CD4-positive, alpha-beta T cell (primary cell): ENCODE data around the gene TCF12. TPM values are rescaled to one million over a fixed set of nuclear protein-coding genes. Genes with fewer than 3 reads are reported as not detected.

Experiments used
- ATAC-seq: fragments of 200-7000 bp; cut with Tn5 transposase; one replicate; pipeline ENCODE4 v1.10.0; 2022; ENCODE audit warnings: mild to moderate bottlenecking; ENCODE audit not compliant: poor library complexity
- CTCF ChIA-PET: fragments of 350-600 bp; sonication (Branson Sonifier 250); formaldehyde crosslinking; loops from one replicate; lab custom pipeline; 2021; ENCODE audit warnings: antibody characterized with exemption, inconsistent platforms; lab: Charles Lee
- POLR2A ChIA-PET: fragments of 350-600 bp; sonication (Branson Sonifier 250); formaldehyde crosslinking; loops from one replicate; lab custom pipeline; 2021; ENCODE audit warnings: antibody characterized with exemption, inconsistent platforms; lab: Charles Lee
- DNase-seq, 14 experiments: peaks; one replicate each; pipeline ENCODE4 v3.0.0-alpha.2; 2013 to 2020; ENCODE audit warnings: mixed read lengths in 2 of 14
- H3K27ac ChIP-seq, 2 donors: one replicate each; pipeline versions ENCODE4 v1.5.1 to v1.7.0; 2013; ENCODE audit warnings: low read length in 2 of 2, low read depth in 1 of 2, mild to moderate bottlenecking in 1 of 2
- H3K27me3 ChIP-seq, 2 experiments: 1 replicate in 1 of 2; 2 replicates in 1 of 2; pipeline versions ENCODE4 v1.6.1 to v1.7.0; 2013; ENCODE audit warnings: low read length in 2 of 2, control low read depth in 1 of 2, mild to moderate bottlenecking in 1 of 2, moderate library complexity in 1 of 2; ENCODE audit not compliant: insufficient read depth in 2 of 2, control insufficient read depth in 1 of 2
- H3K36me3 ChIP-seq: one replicate; pipeline ENCODE4 v1.6.1; 2013; ENCODE audit warnings: low read length, control low read depth; ENCODE audit not compliant: insufficient read depth
- H3K4me1 ChIP-seq: one replicate; pipeline ENCODE4 v1.6.1; 2013; ENCODE audit warnings: low read length, control low read depth; ENCODE audit not compliant: insufficient read depth
- H3K4me3 ChIP-seq: one replicate; pipeline ENCODE4 v1.5.1; 2013; ENCODE audit warnings: mild to moderate bottlenecking, low read length, moderate library complexity
- H3K9me3 ChIP-seq, 2 experiments: 1 replicate in 1 of 2; 2 replicates in 1 of 2; pipeline versions ENCODE4 v1.6.1 to v1.7.0; 2013; ENCODE audit warnings: low read length in 2 of 2, mild to moderate bottlenecking in 2 of 2, control low read depth in 1 of 2, moderate library complexity in 1 of 2; ENCODE audit not compliant: control insufficient read depth in 1 of 2, insufficient read depth in 1 of 2
- H3K27ac Mint-ChIP-seq: one replicate; pipeline ENCODE4 v1.8.0; 2020; ENCODE audit warnings: mixed read lengths
- H3K27me3 Mint-ChIP-seq: one replicate; pipeline ENCODE4 v1.8.0; 2021; ENCODE audit warnings: mixed read lengths
- H3K36me3 Mint-ChIP-seq: one replicate; pipeline ENCODE4 v1.8.0; 2021; ENCODE audit warnings: low read depth, mixed read lengths
- H3K4me1 Mint-ChIP-seq: one replicate; pipeline ENCODE4 v1.8.0; 2021; ENCODE audit warnings: low read depth, mixed read lengths
- H3K4me3 Mint-ChIP-seq: one replicate; pipeline ENCODE4 v1.8.0; 2020; ENCODE audit warnings: mild to moderate bottlenecking, mixed read lengths
- H3K9me3 Mint-ChIP-seq: one replicate; pipeline ENCODE4 v1.8.0; 2020; ENCODE audit warnings: mixed read lengths
- CTCF ChIP-seq: fragments of 200-600 bp; IDR thresholded peaks from one replicate; pipeline ENCODE4 v1.8.0; 2022; ENCODE audit warnings: antibody characterized with exemption, mild to moderate bottlenecking
- intact Hi-C, 2 experiments: fragments of 100-400 bp; cut with DNase I in 1 of 2; cut with micrococcal nuclease in 1 of 2; formaldehyde crosslinking; loops; one replicate each; pipeline versions ENCODE4 v1.15.1 to v1.9.0; 2023 to 2025; cut with DNase I, micrococcal nuclease
- total RNA-seq, 174 experiments: library from RNA in 2 of 174; stranded (reverse) in 2 of 174; gene quantifications; one replicate each; pipeline ENCODE4 v1.2.3 and lab custom pipeline; 2021 to 2026

Gene TCF12
- total RNA-seq, 2 experiments from 2014 or later = 54.0 TPM

- Histone ChIP-seq H3K36me3 (peaks cover 7% of the 10 kb centered on the region), H3K27me3 (no peaks in the 10 kb centered on the region), H3K9me3 (no peaks in the 10 kb centered on the region), H3K4me1 (no peaks in the 10 kb centered on the region), H3K4me3 (no peak overlapping the region), H3K27ac (no peak overlapping the region)
- ChIA-PET POLR2A (interaction anchor here (1.4 kb wide), 1 partner anchor 11 kb away, joined by 3 read pairs; no protein-coding TSS in a partner anchor), CTCF (no interaction called here)
- DNase-seq (no peak), ATAC-seq (no peak)
- TF ChIP-seq CTCF = no peak
- Mint-ChIP-seq H3K9me3 (no peaks in the 10 kb centered on the region), H3K27me3 (no peaks in the 10 kb centered on the region), H3K27ac (peak overlapping the region; percentile 42), H3K36me3 (peaks cover 60% of the 10 kb centered on the region), H3K4me3 (no peak overlapping the region), H3K4me1 (no peaks in the 10 kb centered on the region)
- intact Hi-C loops = no loop called here
Observed at GRCh38 chr15:57190208-57190607, 271.8 kb downstream of the TCF12 start.

DNA sequence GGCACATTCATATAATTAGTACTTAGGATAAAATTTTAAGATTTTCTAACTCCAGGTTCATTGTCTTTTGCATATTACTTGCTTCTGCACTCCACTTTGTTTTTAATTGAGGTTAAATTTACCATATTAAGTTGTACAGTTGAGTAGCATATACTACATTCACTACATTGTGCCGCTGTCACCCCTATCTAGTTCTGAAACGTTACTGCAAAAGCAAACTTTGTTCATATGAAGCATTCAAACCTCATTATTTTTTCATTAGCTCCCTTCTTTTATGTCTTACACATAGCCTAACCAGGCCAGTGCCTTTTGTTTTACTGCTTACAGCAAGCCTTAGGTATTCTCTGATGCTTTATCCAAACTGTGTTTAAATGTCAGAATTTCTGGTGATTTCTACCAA is 274.7 kb downstream of the TCF12 start:
- H3K4me3 ChIP-seq = no peak overlapping the region
- peaks cover 11% of the 10 kb centered on the region for H3K36me3 ChIP-seq
- no peaks in the 10 kb centered on the region for H3K4me1 ChIP-seq
- H3K27me3 ChIP-seq = no peaks in the 10 kb centered on the region
- Mint-ChIP-seq H3K4me3 (no peak overlapping the region), H3K9me3 (no peaks in the 10 kb centered on the region), H3K36me3 (peaks cover 54% of the 10 kb centered on the region), H3K27ac (no peak overlapping the region), H3K27me3 (no peaks in the 10 kb centered on the region), H3K4me1 (peaks cover 6% of the 10 kb centered on the region)
- no peak overlapping the region for H3K27ac ChIP-seq
- intact Hi-C loops = no loop called here
- TF ChIP-seq CTCF = no peak
- no peak for ATAC-seq
- DNase-seq = no peak
- ChIA-PET CTCF (no interaction called here), POLR2A (no interaction called here)
- no peaks in the 10 kb centered on the region for H3K9me3 ChIP-seq

DNA sequence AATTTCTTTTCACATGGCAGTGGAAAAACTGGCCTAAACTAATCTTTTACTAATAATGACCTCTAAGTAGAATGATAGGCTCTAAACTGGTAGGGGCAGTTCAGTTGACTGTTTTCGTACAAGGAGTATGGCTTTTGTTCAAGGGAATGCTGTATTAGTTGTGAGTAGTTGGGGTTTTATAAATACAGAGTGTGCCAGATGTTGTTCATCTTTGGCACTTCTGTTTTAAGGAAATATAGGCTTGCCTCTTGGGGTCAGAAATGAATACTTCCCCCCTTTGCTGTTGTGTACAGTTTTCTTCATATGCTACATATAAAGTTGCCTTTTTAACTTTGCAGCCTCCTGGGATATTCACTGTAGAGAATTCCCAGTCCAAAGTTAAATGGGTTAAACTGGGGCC is 276.9 kb downstream of the TCF12 start:
- H3K36me3 Mint-ChIP-seq = peaks cover 58% of the 10 kb centered on the region
- no peaks in the 10 kb centered on the region for H3K9me3 ChIP-seq
- POLR2A ChIA-PET = no interaction called here
- H3K4me1 ChIP-seq = no peaks in the 10 kb centered on the region
- H3K27ac Mint-ChIP-seq = no peak overlapping the region
- no peak overlapping the region for H3K4me3 ChIP-seq
- no peak overlapping the region for H3K27ac ChIP-seq
- H3K4me3 Mint-ChIP-seq = no peak overlapping the region
- ATAC-seq (no peak), DNase-seq (no peak)
- no peak for TF ChIP-seq CTCF
- H3K4me1 Mint-ChIP-seq = peaks cover 6% of the 10 kb centered on the region
- H3K36me3 ChIP-seq = peaks cover 12% of the 10 kb centered on the region
- no peaks in the 10 kb centered on the region for H3K27me3 Mint-ChIP-seq
- H3K27me3 ChIP-seq = no peaks in the 10 kb centered on the region
- no peaks in the 10 kb centered on the region for H3K9me3 Mint-ChIP-seq
- intact Hi-C loops = no loop called here
- CTCF ChIA-PET = interaction anchor here (1.8 kb wide), 1 partner anchor 36 kb away, joined by 3 read pairs; no protein-coding TSS in a partner anchor
